SK-N-SH (cell line): ENCODE data around the gene CCDC178. TPM values are rescaled to one million over a fixed set of nuclear protein-coding genes. Genes with fewer than 3 reads are reported as not detected.

Source experiments
- CTCF ChIA-PET: fragments of 300-600, 350-600 bp; formaldehyde crosslinking; extraction: SDS; loops from one replicate; lab custom pipeline; 2021; lab: Yijun Ruan, JAX
- POLR2A ChIA-PET: fragments of 350-600 bp; sonication (Branson Sonifier 250); formaldehyde crosslinking; extraction: SDS; loops from one replicate; lab custom pipeline; 2020; ENCODE audit warnings: antibody characterized with exemption, inconsistent platforms; lab: Yijun Ruan, JAX
- DNase-seq: peaks from one replicate; pipeline ENCODE4 v3.0.0; 2012
- H2AFZ ChIP-seq: fragments of 200-600 bp; sonication (generic); 2 replicates; pipeline ENCODE4 v1.8.1; 2016; ENCODE audit warnings: antibody characterized with exemption, mild to moderate bottlenecking, low read depth
- H3F3A ChIP-seq: fragments of 200-600 bp; sonication (generic); replicated peaks from 2 replicates; pipeline ENCODE3; 2016; ENCODE audit warnings: antibody characterized with exemption, mild to moderate bottlenecking; ENCODE audit not compliant: insufficient read depth
- H3K27ac ChIP-seq, 2 experiments: fragments of 200-500 bp in 1 of 2; fragments of 200-600 bp in 1 of 2; sonication (Bioruptor generic) in 1 of 2; sonication (generic), shearing (Covaris generic) in 1 of 2; 2 replicates each; pipeline versions ENCODE4 v1.5.1 to v1.6.1; 2014 to 2016; ENCODE audit warnings: low read depth in 2 of 2, inconsistent platforms in 1 of 2, low read length in 1 of 2, mild to moderate bottlenecking in 1 of 2, mixed read lengths in 1 of 2
- H3K27me3 ChIP-seq: fragments of 200-600 bp; sonication (generic), shearing (Covaris generic); 2 replicates; pipeline ENCODE4 v1.6.1; 2016; ENCODE audit warnings: mixed run types; ENCODE audit not compliant: insufficient read depth
- H3K36me3 ChIP-seq, 2 experiments: fragments of 200-500 bp in 1 of 2; fragments of 200-600 bp in 1 of 2; sonication (Bioruptor generic) in 1 of 2; sonication (generic) in 1 of 2; replicated peaks in 1 of 2; 2 replicates each; pipeline versions ENCODE3 to v1.5.1; 2014 to 2016; ENCODE audit warnings: low read length in 1 of 2, mild to moderate bottlenecking in 1 of 2; ENCODE audit not compliant: insufficient read depth in 2 of 2, control insufficient read depth in 1 of 2
- H3K4me1 ChIP-seq, 2 experiments: fragments of 200-500 bp in 1 of 2; fragments of 200-600 bp in 1 of 2; sonication (Bioruptor generic) in 1 of 2; sonication (generic), shearing (Covaris generic) in 1 of 2; 2 replicates each; pipeline versions ENCODE4 v1.5.1 to v1.6.1; 2014 to 2016; ENCODE audit warnings: low read depth in 1 of 2, low read length in 1 of 2, mixed run types in 1 of 2; ENCODE audit not compliant: insufficient read depth in 2 of 2, control insufficient read depth in 1 of 2
- H3K4me2 ChIP-seq: fragments of 200-600 bp; sonication (generic), shearing (Covaris generic); 2 replicates; pipeline ENCODE4 v1.6.1; 2017; ENCODE audit warnings: mixed run types
- H3K4me3 ChIP-seq, 2 experiments: fragments of 200-500 bp in 1 of 2; fragments of 200-600 bp in 1 of 2; sonication (Bioruptor generic) in 1 of 2; sonication (generic), shearing (Covaris generic) in 1 of 2; 2 replicates each; pipeline versions ENCODE4 v1.5.1 to v1.8.1; 2014 to 2016; ENCODE audit warnings: low read depth in 2 of 2, inconsistent platforms in 1 of 2, low read length in 1 of 2, mild to moderate bottlenecking in 1 of 2, mixed read lengths in 1 of 2, moderate library complexity in 1 of 2
- H3K79me2 ChIP-seq: fragments of 200-600 bp; sonication (generic); 2 replicates; pipeline ENCODE4 v1.8.1; 2017; ENCODE audit warnings: mild to moderate bottlenecking; ENCODE audit not compliant: insufficient read depth
- H3K9ac ChIP-seq: fragments of 200-600 bp; sonication (generic); 2 replicates; pipeline ENCODE4 v1.6.1; 2017; ENCODE audit warnings: mixed run types
- H3K9me2 ChIP-seq: fragments of 200-600 bp; sonication (generic); 2 replicates; pipeline ENCODE4 v1.6.1; 2017; ENCODE audit warnings: mixed run types
- H3K9me3 ChIP-seq: fragments of 200-600 bp; sonication (generic); 2 replicates; pipeline ENCODE4 v1.6.1; 2017; ENCODE audit warnings: mixed run types, mild to moderate bottlenecking, moderate library complexity
- H4K20me1 ChIP-seq: fragments of 200-600 bp; sonication (generic); 2 replicates; pipeline ENCODE4 v1.6.1; 2017; ENCODE audit warnings: mild to moderate bottlenecking, mixed run types; ENCODE audit not compliant: insufficient read depth
- CHD2 ChIP-seq: fragments of 150-350 bp; IDR thresholded peaks from 2 replicates; pipeline ENCODE4 v1.6.1; 2018; ENCODE audit warnings: low read length; ENCODE audit not compliant: partially characterized antibody
- CTCF ChIP-seq: fragments of 200-600 bp; sonication (generic); IDR thresholded peaks from 2 replicates; pipeline ENCODE4 v1.6.1; 2017; ENCODE audit warnings: antibody characterized with exemption, mild to moderate bottlenecking, moderate library complexity
- ELF1 ChIP-seq: IDR thresholded peaks from 2 replicates; pipeline ENCODE4 v1.4.0; 2012
- EP300 ChIP-seq, 2 experiments: IDR thresholded peaks; 2 replicates each; pipeline versions ENCODE4 v1.4.0 to v1.6.1; 2012; ENCODE audit warnings: borderline replicate concordance in 1 of 2, low read depth in 1 of 2, low read length in 1 of 2
- EZH2phosphoT487 ChIP-seq: fragments of 200-600 bp; sonication (generic); IDR thresholded peaks from 2 replicates; pipeline ENCODE4 v1.6.1; 2017; ENCODE audit warnings: low read depth, mixed run types, mild to moderate bottlenecking, antibody characterized with exemption, moderate library complexity, borderline replicate concordance
- FOSL2 ChIP-seq: IDR thresholded peaks from 2 replicates; pipeline ENCODE4 v1.4.0; 2012; ENCODE audit warnings: low read depth, mild to moderate bottlenecking, moderate library complexity, borderline replicate concordance
- FOXJ3 ChIP-seq: sonication (generic); formaldehyde crosslinking; IDR thresholded peaks from 2 replicates; pipeline ENCODE4 v1.5.1; 2020; ENCODE audit warnings: mild to moderate bottlenecking, missing genetic modification reagents
- FOXM1 ChIP-seq: IDR thresholded peaks from 2 replicates; pipeline ENCODE4 v1.4.0; 2012; ENCODE audit warnings: low read depth, mild to moderate bottlenecking
- GATA2 ChIP-seq: sonication (generic); formaldehyde crosslinking; IDR thresholded peaks from 2 replicates; pipeline ENCODE4 v1.5.0; 2020; ENCODE audit warnings: mild to moderate bottlenecking, missing genetic modification reagents
- JUND ChIP-seq: IDR thresholded peaks from 2 replicates; pipeline ENCODE4 v1.4.0; 2012
- MAX ChIP-seq: IDR thresholded peaks from 2 replicates; pipeline ENCODE4 v1.4.0; 2012; ENCODE audit warnings: low read depth
- MXI1 ChIP-seq: IDR thresholded peaks from 2 replicates; pipeline ENCODE4 v1.6.1; 2012; ENCODE audit warnings: mild to moderate bottlenecking, low read depth, low read length, improper control_type of control experiment
- NRF1 ChIP-seq: IDR thresholded peaks from 2 replicates; pipeline ENCODE4 v1.6.1; 2012; ENCODE audit warnings: low read depth, mild to moderate bottlenecking, low read length
- POLR2AphosphoS5 ChIP-seq: IDR thresholded peaks from 2 replicates; pipeline ENCODE4 v1.6.1; 2012; ENCODE audit warnings: low read depth, low read length
- RAD21 ChIP-seq: IDR thresholded peaks from 2 replicates; pipeline ENCODE4 v1.6.1; 2012; ENCODE audit warnings: mild to moderate bottlenecking, low read length
- RCOR1 ChIP-seq: fragments of 150-350 bp; IDR thresholded peaks from 2 replicates; pipeline ENCODE4 v1.6.1; 2017; ENCODE audit warnings: antibody characterized with exemption, low read length
- RXRA ChIP-seq: IDR thresholded peaks from 2 replicates; pipeline ENCODE4 v1.4.0; 2012; ENCODE audit warnings: low read depth, mild to moderate bottlenecking, borderline replicate concordance
- SIN3A ChIP-seq: IDR thresholded peaks from 2 replicates; pipeline ENCODE4 v1.6.1; 2012; ENCODE audit warnings: low read depth, mild to moderate bottlenecking, low read length, moderate library complexity, borderline replicate concordance
- SMC3 ChIP-seq: IDR thresholded peaks from 2 replicates; pipeline ENCODE4 v1.6.1; 2012; ENCODE audit warnings: low read depth, low read length, improper control_type of control experiment
- TAF1 ChIP-seq: IDR thresholded peaks from 2 replicates; pipeline ENCODE4 v1.6.1; 2012; ENCODE audit warnings: low read depth, mild to moderate bottlenecking, low read length, moderate library complexity, borderline replicate concordance
- TCF12 ChIP-seq: IDR thresholded peaks from 2 replicates; pipeline ENCODE4 v1.4.0; 2012
- TEAD4 ChIP-seq: IDR thresholded peaks from 2 replicates; pipeline ENCODE4 v1.4.0; 2012; ENCODE audit warnings: mild to moderate bottlenecking, borderline replicate concordance; ENCODE audit not compliant: insufficient read depth
- USF2 ChIP-seq: fragments of 150-350 bp; IDR thresholded peaks from 2 replicates; pipeline ENCODE4 v1.6.1; 2017; ENCODE audit warnings: antibody characterized with exemption, low read length, low read depth, borderline replicate concordance
- YY1 ChIP-seq: IDR thresholded peaks from 2 replicates; pipeline ENCODE4 v1.4.0; 2012; ENCODE audit warnings: low read depth, mild to moderate bottlenecking
- ZBTB33 ChIP-seq: IDR thresholded peaks from 2 replicates; pipeline ENCODE4 v1.4.0; 2012; ENCODE audit warnings: low read depth, borderline replicate concordance
- WGBS: methylation state at CpG from one replicate; pipeline ENCODE4 v1.1.6; 2017; ENCODE audit warnings: low lambda C conversion rate; 5-methylcytosine and 5-hydroxymethylcytosine counted together
- polyA plus RNA-seq, 3 experiments: library from polyadenylated mRNA; depleted of rRNA; stranded (reverse); fragments of >200 nt; gene quantifications; 2 replicates each; pipeline ENCODE4 v1.2.3, GENCODE V29; 2012

CCDC178 gene
- polyA plus RNA-seq, 1 of the 3 experiments (the other 2 are of a cell fraction): not detected

- no peaks in the 10 kb centered on the region for H3K4me1 ChIP-seq
- no peak overlapping the region for H3K4me2 ChIP-seq
- TF ChIP-seq CHD2: no peak
- ChIA-PET POLR2A (no interaction called here), CTCF (interaction anchor here (0.7 kb wide), 1 partner anchor 220 kb away, joined by 5 read pairs; no protein-coding TSS in a partner anchor)
- no peak overlapping the region for H2AFZ ChIP-seq
- no peaks in the 10 kb centered on the region for H3K79me2 ChIP-seq
- no peak for DNase-seq
- 25% methylated on average over 4 of the region's 4 CpGs for WGBS
- H3K27ac ChIP-seq: no peak overlapping the region
- no peaks in the 10 kb centered on the region; the same call in 1 of the 2 replicates for H3K27me3 ChIP-seq
- no peak overlapping the region for H3K4me3 ChIP-seq
- H3K36me3 ChIP-seq: no peaks in the 10 kb centered on the region
- H3F3A ChIP-seq: no peaks in the 10 kb centered on the region
- no peaks in the 10 kb centered on the region for H3K9me3 ChIP-seq
- H4K20me1 ChIP-seq: no peaks in the 10 kb centered on the region
- no peak overlapping the region for H3K9ac ChIP-seq
- H3K9me2 ChIP-seq: no peaks in the 10 kb centered on the region
Measured at GRCh38 chr18:32934201-32934600, 506.3 kb downstream of the CCDC178 start.

- Histone ChIP-seq H4K20me1 (no peaks in the 10 kb centered on the region), H3K4me1 (no peaks in the 10 kb centered on the region), H3K27me3 (no peaks in the 10 kb centered on the region; the same call in 1 of the 2 replicates), H3K4me3 (no peak overlapping the region), H3K4me2 (no peak overlapping the region), H2AFZ (no peak overlapping the region), H3K9me3 (no peaks in the 10 kb centered on the region), H3K9me2 (no peaks in the 10 kb centered on the region), H3K27ac (no peak overlapping the region), H3K9ac (no peak overlapping the region), H3F3A (no peaks in the 10 kb centered on the region), H3K36me3 (no peaks in the 10 kb centered on the region), H3K79me2 (no peaks in the 10 kb centered on the region)
- WGBS: 27% methylated on average over 6 of the region's 6 CpGs
- CTCF ChIA-PET: interaction anchor here (1.0 to 1.6 kb wide), 5 partner anchors 12 to 217 kb away, joined by 3 to 5 read pairs (median 3); no protein-coding TSS in a partner anchor
- POLR2A ChIA-PET: no interaction called here
- DNase-seq: peak; percentile 58
- TF ChIP-seq USF2 (no peak), RAD21 (peak; percentile 70), RXRA (no peak), JUND (no peak), TCF12 (no peak), RCOR1 (no peak), ZBTB33 (no peak), SMC3 (peak; percentile 55), FOSL2 (no peak), CHD2 (no peak), FOXJ3 (no peak), GATA2 (CRISPR knock-in tag) (no peak), EP300 (IDR thresholded peaks at IDR 0.05; ENCODE audit: borderline replicate concordance in 1 of 2, low read depth in 1 of 2, low read length in 1 of 2) (no peak), NRF1 (no peak), EZH2phosphoT487 (no peak), MXI1 (no peak), POLR2AphosphoS5 (no peak), SIN3A (no peak), MAX (0 out of 2 replicates have a peak, but pooled peaks have one; percentile 27), TAF1 (no peak), FOXM1 (no peak), YY1 (no peak), ELF1 (no peak), TEAD4 (no peak), CTCF (peak; percentile 78)
Measured at GRCh38 chr18:32930695-32931301, 509.7 kb downstream of the CCDC178 start.
